Liver (tissue), 3 donors: Measurements from ENCODE around the gene DIABLO.

Experiments
- ATF3 ChIP-seq: IDR thresholded peaks from 2 replicates; pipeline ENCODE4 v1.6.1; 2016; ENCODE audit warnings: antibody characterized with exemption
- CTCF ChIP-seq: fragments of 150-350 bp; IDR thresholded peaks from 2 replicates; pipeline ENCODE4 v1.5.1; 2017; ENCODE audit warnings: improper control_type of control experiment, low read depth, low read length; ENCODE audit not compliant: missing input control
- EGR1 ChIP-seq, 2 donors: IDR thresholded peaks; 2 replicates each; pipeline ENCODE4 v1.6.1; 2016 to 2018; ENCODE audit warnings: antibody characterized with exemption in 2 of 2, low read depth in 2 of 2
- GABPA ChIP-seq, 2 donors: IDR thresholded peaks in 1 of 2; conservative IDR thresholded peaks in 1 of 2; 2 replicates each; pipeline ENCODE4 v1.6.1; 2016; ENCODE audit warnings: antibody characterized with exemption in 2 of 2, mild to moderate bottlenecking in 1 of 2, moderate library complexity in 1 of 2
- HNF4A ChIP-seq, 2 donors: conservative IDR thresholded peaks; 2 replicates each; pipeline ENCODE4 v1.6.1; 2016; ENCODE audit warnings: antibody characterized with exemption in 2 of 2, mild to moderate bottlenecking in 2 of 2
- JUND ChIP-seq, 2 donors: IDR thresholded peaks; 2 replicates each; pipeline ENCODE4 v1.6.1; 2016; ENCODE audit warnings: antibody characterized with exemption in 2 of 2
- MAX ChIP-seq: IDR thresholded peaks from 2 replicates; pipeline ENCODE4 v1.6.1; 2016; ENCODE audit warnings: antibody characterized with exemption
- RAD21 ChIP-seq, 2 donors: IDR thresholded peaks; 2 replicates each; pipeline ENCODE4 v1.6.1; 2016; ENCODE audit warnings: antibody characterized with exemption in 2 of 2, mild to moderate bottlenecking in 2 of 2
- REST ChIP-seq: IDR thresholded peaks from 2 replicates; pipeline ENCODE4 v1.6.1; 2016; ENCODE audit warnings: antibody characterized with exemption, mild to moderate bottlenecking
- SP1 ChIP-seq: IDR thresholded peaks from 2 replicates; pipeline ENCODE4 v1.6.1; 2018; ENCODE audit warnings: antibody characterized with exemption, mild to moderate bottlenecking
- TAF1 ChIP-seq: conservative IDR thresholded peaks from 2 replicates; pipeline ENCODE4 v1.6.1; 2016; ENCODE audit warnings: antibody characterized with exemption, mild to moderate bottlenecking
- ZBTB33 ChIP-seq: IDR thresholded peaks from 2 replicates; pipeline ENCODE4 v1.6.1; 2016; ENCODE audit warnings: antibody characterized with exemption
- donor health status: healthy.
- donor health status: healthy.

GRCh38 chr12:122225683-122226365 is at the start of gene DIABLO:
- TF ChIP-seq CTCF (no peak), REST (no peak), ZBTB33 (peak; percentile 22), GABPA (IDR thresholded peaks at IDR 0.05 in 1 of 2, conservative IDR thresholded peaks at IDR 0.05 in 1 of 2) (peak; percentile 79 to 95), ATF3 (no peak), MAX (peak; percentile 51), SP1 (peak; percentile 94), JUND (IDR thresholded peaks at IDR 0.05) (no peak), RAD21 (IDR thresholded peaks at IDR 0.05) (no peak), TAF1 (no peak), HNF4A (conservative IDR thresholded peaks at IDR 0.05) (peak in 1 of 2 donors; percentile 22), EGR1 (IDR thresholded peaks at IDR 0.05; ENCODE audit: low read depth in 2 of 2) (peak in 1 of 2 donors; percentile 19)
